H9 (cell line): Measurements from ENCODE around the gene RNF217. TPM values are rescaled to one million over a fixed set of nuclear protein-coding genes. Genes with fewer than 3 reads are reported as not detected.

Experiments
- DNase-seq: peaks from one replicate; pipeline ENCODE4 v3.0.0-alpha.2; 2017
- H2AFZ ChIP-seq: one replicate; pipeline ENCODE4 v1.6.1; 2013; ENCODE audit warnings: mild to moderate bottlenecking, low read length, control low read depth, moderate library complexity
- H2AK5ac ChIP-seq: 2 replicates; pipeline ENCODE4 v1.6.1; 2013; ENCODE audit warnings: low read length, control low read depth, mixed read lengths; ENCODE audit not compliant: insufficient read length
- H2BK120ac ChIP-seq: one replicate; pipeline ENCODE4 v1.6.1; 2013; ENCODE audit warnings: low read depth, mild to moderate bottlenecking, low read length, control low read depth, inconsistent platforms; ENCODE audit not compliant: poor library complexity, severe bottlenecking
- H2BK12ac ChIP-seq: 2 replicates; pipeline ENCODE4 v1.6.1; 2013; ENCODE audit warnings: low read length, control low read depth, mixed read lengths, low read depth; ENCODE audit not compliant: insufficient read length
- H2BK15ac ChIP-seq: 2 replicates; pipeline ENCODE4 v1.6.1; 2013; ENCODE audit warnings: low read depth, low read length, control low read depth
- H2BK20ac ChIP-seq: one replicate; pipeline ENCODE4 v1.6.1; 2013; ENCODE audit warnings: low read depth, mild to moderate bottlenecking, low read length, control low read depth, inconsistent platforms; ENCODE audit not compliant: poor library complexity, severe bottlenecking
- H2BK5ac ChIP-seq: 2 replicates; pipeline ENCODE4 v1.6.1; 2013; ENCODE audit warnings: low read length, control low read depth, mixed read lengths; ENCODE audit not compliant: insufficient read length
- H3K14ac ChIP-seq: 2 replicates; pipeline ENCODE4 v1.6.1; 2013; ENCODE audit warnings: low read length, control low read depth; ENCODE audit not compliant: insufficient read depth
- H3K18ac ChIP-seq: 2 replicates; pipeline ENCODE4 v1.6.1; 2013; ENCODE audit warnings: low read depth, mild to moderate bottlenecking, mixed read lengths, low read length, control low read depth; ENCODE audit not compliant: insufficient read length
- H3K23ac ChIP-seq: 2 replicates; pipeline ENCODE4 v1.6.1; 2013; ENCODE audit warnings: low read length, control low read depth, mixed read lengths, low read depth; ENCODE audit not compliant: insufficient read length
- H3K23me2 ChIP-seq: 2 replicates; pipeline ENCODE4 v1.6.1; 2013; ENCODE audit warnings: low read depth, mild to moderate bottlenecking, mixed read lengths, low read length, control low read depth; ENCODE audit not compliant: insufficient read length, poor library complexity, severe bottlenecking
- H3K27ac ChIP-seq: 2 replicates; pipeline ENCODE4 v1.5.1; 2013; ENCODE audit warnings: low read length, control low read depth, mixed read lengths, low read depth; ENCODE audit not compliant: insufficient read length
- H3K27me3 ChIP-seq: 2 replicates; pipeline ENCODE4 v1.6.1; 2013; ENCODE audit warnings: low read length, control low read depth, inconsistent platforms; ENCODE audit not compliant: insufficient read depth
- H3K4ac ChIP-seq: 2 replicates; pipeline ENCODE4 v1.6.1; 2013; ENCODE audit warnings: low read depth, mild to moderate bottlenecking, control low read depth, inconsistent platforms, low read length, moderate library complexity
- H3K4me1 ChIP-seq: 2 replicates; pipeline ENCODE4 v1.6.1; 2013; ENCODE audit warnings: low read length, control low read depth, inconsistent platforms; ENCODE audit not compliant: insufficient read depth
- H3K4me2 ChIP-seq: 2 replicates; pipeline ENCODE4 v1.6.1; 2013; ENCODE audit warnings: low read length, control low read depth, mixed read lengths; ENCODE audit not compliant: insufficient read length, insufficient read depth
- H3K56ac ChIP-seq: 2 replicates; pipeline ENCODE4 v1.6.1; 2013; ENCODE audit warnings: low read depth, mild to moderate bottlenecking, mixed read lengths, low read length, control low read depth; ENCODE audit not compliant: insufficient read length
- H3K79me1 ChIP-seq: 2 replicates; pipeline ENCODE4 v1.6.1; 2013; ENCODE audit warnings: low read depth, mild to moderate bottlenecking, moderate library complexity, low read length, control low read depth, inconsistent platforms; ENCODE audit not compliant: insufficient read depth, poor library complexity, severe bottlenecking
- H3K79me2 ChIP-seq: 2 replicates; pipeline ENCODE4 v1.6.1; 2013; ENCODE audit warnings: low read length, control low read depth, inconsistent platforms; ENCODE audit not compliant: insufficient read depth
- H3K9ac ChIP-seq: 2 replicates; pipeline ENCODE4 v1.6.1; 2013; ENCODE audit warnings: low read length, control low read depth, mixed read lengths; ENCODE audit not compliant: insufficient read length; ENCODE audit errors: extremely low read depth
- H3K9me3 ChIP-seq: one replicate; pipeline ENCODE4 v1.6.1; 2013; ENCODE audit warnings: low read depth, low read length, inconsistent platforms; ENCODE audit not compliant: control insufficient read depth
- H3T11ph ChIP-seq: one replicate; pipeline ENCODE4 v1.6.1; 2013; ENCODE audit warnings: mild to moderate bottlenecking, low read length, control low read depth, inconsistent platforms
- H4K20me1 ChIP-seq: one replicate; pipeline ENCODE4 v1.6.1; 2013; ENCODE audit not compliant: control insufficient read depth, insufficient read length, insufficient read depth
- H4K5ac ChIP-seq: 2 replicates; pipeline ENCODE4 v1.6.1; 2013; ENCODE audit warnings: low read depth, mild to moderate bottlenecking, mixed read lengths, low read length, control low read depth; ENCODE audit not compliant: insufficient read length
- H4K8ac ChIP-seq: replicated peaks from 2 replicates; pipeline ENCODE4 v1.6.1; 2013; ENCODE audit warnings: low read length, control low read depth, mixed read lengths, low read depth; ENCODE audit not compliant: insufficient read length
- H4K91ac ChIP-seq: 2 replicates; pipeline ENCODE4 v1.6.1; 2013; ENCODE audit warnings: low read depth, mild to moderate bottlenecking, moderate library complexity, mixed read lengths, low read length, control low read depth; ENCODE audit not compliant: insufficient read length
- H3K27ac Mint-ChIP-seq, 3 experiments: 2 replicates in 2 of 3; 3 replicates in 1 of 3; pipeline ENCODE4 v1.8.0; 2020 to 2021; ENCODE audit warnings: mixed read lengths in 3 of 3, mild to moderate bottlenecking in 1 of 3, moderate library complexity in 1 of 3
- H3K27me3 Mint-ChIP-seq: 2 replicates; pipeline ENCODE4 v1.8.0; 2021; ENCODE audit warnings: low read depth, mild to moderate bottlenecking, moderate library complexity, mixed read lengths
- H3K36me3 Mint-ChIP-seq, 3 experiments: 2 replicates in 2 of 3; 3 replicates in 1 of 3; pipeline ENCODE4 v1.8.0; 2020 to 2021; ENCODE audit warnings: low read depth in 3 of 3, mixed read lengths in 3 of 3; ENCODE audit not compliant: insufficient read depth in 1 of 3
- H3K4me1 Mint-ChIP-seq, 2 experiments: 2 replicates each; pipeline ENCODE4 v1.8.0; 2020; ENCODE audit warnings: mixed read lengths in 2 of 2
- H3K4me3 Mint-ChIP-seq, 2 experiments: 2 replicates in 1 of 2; 3 replicates in 1 of 2; pipeline ENCODE4 v1.8.0; 2020 to 2021; ENCODE audit warnings: mild to moderate bottlenecking in 2 of 2, mixed read lengths in 2 of 2, moderate library complexity in 1 of 2
- H3K9me3 Mint-ChIP-seq, 2 experiments: 2 replicates in 1 of 2; 3 replicates in 1 of 2; pipeline ENCODE4 v1.8.0; 2020; ENCODE audit warnings: mild to moderate bottlenecking in 2 of 2, mixed read lengths in 2 of 2, moderate library complexity in 1 of 2
- total RNA-seq: library from RNA; stranded (reverse); gene quantifications from 2 replicates; pipeline ENCODE4 v1.2.1, GENCODE V29; 2021
- TF ChIP-seq, protein P1 (sequence below): fragments of 200-600 bp; sonication (generic); conservative IDR thresholded peaks from 3 replicates; pipeline ENCODE4 v1.8.0; 2021; ENCODE audit warnings: antibody characterized with exemption, mild to moderate bottlenecking

Gene RNF217
- total RNA-seq, 1 experiment from 2014 or later, result 9.6 TPM

GRCh38 chr6:125140808-125141207, 178.6 kb downstream of the RNF217 start:
- H3K4me2 ChIP-seq, result no peak overlapping the region

More at GRCh38 chr6:125140808-125141207, 178.6 kb downstream of the RNF217 start:
- Histone ChIP-seq H3K79me2 (no peaks in the 10 kb centered on the region), H3K23me2 (no peaks in the 10 kb centered on the region), H2AFZ (no peak overlapping the region), H3K9me3 (no peaks in the 10 kb centered on the region), H3T11ph (no peak overlapping the region), H3K79me1 (no peaks in the 10 kb centered on the region), H2BK120ac (no peak overlapping the region), H3K9ac (no peak overlapping the region), H4K91ac (no peak overlapping the region), H2BK5ac (no peak overlapping the region), H3K4me1 (no peaks in the 10 kb centered on the region), H3K27me3 (no peaks in the 10 kb centered on the region), H3K14ac (no peak overlapping the region), H4K5ac (no peak overlapping the region), H4K8ac (no peak overlapping the region), H3K23ac (no peak overlapping the region), H3K27ac (no peak overlapping the region), H2BK15ac (no peak overlapping the region), H3K18ac (no peak overlapping the region), H3K4ac (no peak overlapping the region), H2AK5ac (no peak overlapping the region), H2BK12ac (no peak overlapping the region), H3K56ac (no peak overlapping the region), H2BK20ac (no peak overlapping the region), H4K20me1 (no peaks in the 10 kb centered on the region)
- Mint-ChIP-seq H3K27ac (no peak overlapping the region; a peak in 1 of 7 replicates), H3K27me3 (no peaks in the 10 kb centered on the region), H3K36me3 (peaks cover 0 to 2% (median 0%) of the 10 kb centered on the region in 3 experiments; a peak in 1 of 7 replicates), H3K4me3 (no peak overlapping the region), H3K9me3 (peaks cover 6 to 14% of the 10 kb centered on the region in 2 experiments; a peak in 4 of 5 replicates), H3K4me1 (no peaks in the 10 kb centered on the region; a peak in 1 of 4 replicates)
- no peak for DNase-seq
- TF ChIP-seq, protein P1, sequence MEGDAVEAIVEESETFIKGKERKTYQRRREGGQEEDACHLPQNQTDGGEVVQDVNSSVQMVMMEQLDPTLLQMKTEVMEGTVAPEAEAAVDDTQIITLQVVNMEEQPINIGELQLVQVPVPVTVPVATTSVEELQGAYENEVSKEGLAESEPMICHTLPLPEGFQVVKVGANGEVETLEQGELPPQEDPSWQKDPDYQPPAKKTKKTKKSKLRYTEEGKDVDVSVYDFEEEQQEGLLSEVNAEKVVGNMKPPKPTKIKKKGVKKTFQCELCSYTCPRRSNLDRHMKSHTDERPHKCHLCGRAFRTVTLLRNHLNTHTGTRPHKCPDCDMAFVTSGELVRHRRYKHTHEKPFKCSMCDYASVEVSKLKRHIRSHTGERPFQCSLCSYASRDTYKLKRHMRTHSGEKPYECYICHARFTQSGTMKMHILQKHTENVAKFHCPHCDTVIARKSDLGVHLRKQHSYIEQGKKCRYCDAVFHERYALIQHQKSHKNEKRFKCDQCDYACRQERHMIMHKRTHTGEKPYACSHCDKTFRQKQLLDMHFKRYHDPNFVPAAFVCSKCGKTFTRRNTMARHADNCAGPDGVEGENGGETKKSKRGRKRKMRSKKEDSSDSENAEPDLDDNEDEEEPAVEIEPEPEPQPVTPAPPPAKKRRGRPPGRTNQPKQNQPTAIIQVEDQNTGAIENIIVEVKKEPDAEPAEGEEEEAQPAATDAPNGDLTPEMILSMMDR, result no peak

Other genes starting within 250 kb of the RNF217 start
- 6.6 and 6.9 TPM in 2 replicates for gene TPD52L1, start 191.3 kb downstream of the RNF217 start, total RNA-seq